ENCODE data around the gene ACOX2. TPM values are rescaled to one million over a fixed set of nuclear protein-coding genes. Genes with fewer than 3 reads are reported as not detected.

ACOX2 gene
- total and polyA plus RNA-seq, 2 experiments from 2014 or later: 7.5 to 23.6 TPM

DNA sequence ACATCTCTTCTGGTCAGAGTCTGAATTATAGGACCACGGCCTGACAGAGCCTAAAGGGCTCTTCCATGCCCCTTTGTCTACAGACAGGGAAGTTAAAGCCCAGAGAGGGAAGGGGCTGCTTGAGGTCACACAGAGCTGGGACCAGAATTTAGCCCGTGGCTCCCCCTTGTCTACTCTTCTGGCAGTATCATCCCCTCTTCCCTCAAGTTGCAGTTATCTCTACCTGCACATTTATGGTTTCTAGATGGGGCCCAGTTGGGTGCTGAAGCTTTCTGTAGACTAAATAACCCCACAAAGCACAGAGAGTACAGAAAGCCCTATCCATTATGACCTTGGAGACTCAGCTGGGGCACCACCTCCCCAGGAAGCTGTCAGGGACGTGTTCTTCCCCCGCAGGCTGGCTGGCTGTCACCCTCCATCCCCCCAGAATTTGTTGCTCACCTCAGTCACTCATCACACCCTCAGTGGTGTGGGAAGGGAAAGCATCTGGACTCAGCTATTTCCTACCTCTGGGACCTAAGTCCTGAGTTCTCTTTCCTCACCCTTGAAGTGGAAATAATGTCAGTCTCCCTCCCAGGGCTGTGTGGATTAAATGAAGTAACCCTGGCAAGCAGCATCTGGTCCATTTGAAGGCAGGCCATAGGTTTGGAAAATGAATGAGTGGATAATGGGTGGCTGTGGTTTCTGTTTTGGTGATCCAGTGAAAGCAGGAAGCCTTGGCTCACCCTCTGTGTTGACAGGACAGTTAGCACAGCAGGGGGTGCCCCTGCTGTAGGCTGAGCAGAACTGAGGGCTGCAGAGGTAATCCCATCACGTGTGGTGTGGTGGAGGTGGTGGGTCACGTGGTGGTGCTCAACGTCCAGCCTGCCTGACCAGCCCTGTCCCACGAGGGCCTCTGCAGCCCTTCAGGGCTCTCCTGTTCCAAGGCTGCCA is 16.3 kb downstream of the ACOX2 start:
- Histone ChIP-seq H3K36me3 (ENCODE audit: low read depth) (peaks cover 8% of the 10 kb centered on the region; the same call in 1 of the 2 replicates), H3K9me2 (ENCODE audit: insufficient read depth) (no peaks in the 10 kb centered on the region), H4K20me1 (ENCODE audit: insufficient read depth) (no peaks in the 10 kb centered on the region), H3K9me3 (ENCODE audit: low read depth) (no peaks in the 10 kb centered on the region), H3K9ac (no peak overlapping the region), H3K27ac (no peak overlapping the region), H3K4me3 (no peak overlapping the region), H3K27me3 (replicated peaks; ENCODE audit: insufficient read depth) (no peaks in the 10 kb centered on the region), H3K4me2 (ENCODE audit: unreplicated experiment) (no peak overlapping the region), H3K79me2 (ENCODE audit: insufficient read depth) (no peaks in the 10 kb centered on the region), H3F3A (ENCODE audit: insufficient read depth) (no peaks in the 10 kb centered on the region), H3K4me1 (ENCODE audit: insufficient read depth) (no peaks in the 10 kb centered on the region), H2AFZ (no peak overlapping the region)
- peak; percentile 36 for DNase-seq
- in situ Hi-C loops (cut with MboI): no loop called here
- TF ChIP-seq EZH2 (IDR thresholded peaks at IDR 0.05; ENCODE audit: insufficient read depth, poor library complexity, severe bottlenecking): no peak
- no peak for TF ChIP-seq EZH2phosphoT487 (IDR thresholded peaks at IDR 0.05; ENCODE audit: insufficient read depth, low read depth)
- WGBS, 2 experiments (ENCODE audit: low coverage in 1 of 2, low lambda C conversion rate in 2 of 2, missing lambda C conversion rate in 2 of 2): 41 to 48% methylated on average over 8 of the region's 8 CpGs

DNA sequence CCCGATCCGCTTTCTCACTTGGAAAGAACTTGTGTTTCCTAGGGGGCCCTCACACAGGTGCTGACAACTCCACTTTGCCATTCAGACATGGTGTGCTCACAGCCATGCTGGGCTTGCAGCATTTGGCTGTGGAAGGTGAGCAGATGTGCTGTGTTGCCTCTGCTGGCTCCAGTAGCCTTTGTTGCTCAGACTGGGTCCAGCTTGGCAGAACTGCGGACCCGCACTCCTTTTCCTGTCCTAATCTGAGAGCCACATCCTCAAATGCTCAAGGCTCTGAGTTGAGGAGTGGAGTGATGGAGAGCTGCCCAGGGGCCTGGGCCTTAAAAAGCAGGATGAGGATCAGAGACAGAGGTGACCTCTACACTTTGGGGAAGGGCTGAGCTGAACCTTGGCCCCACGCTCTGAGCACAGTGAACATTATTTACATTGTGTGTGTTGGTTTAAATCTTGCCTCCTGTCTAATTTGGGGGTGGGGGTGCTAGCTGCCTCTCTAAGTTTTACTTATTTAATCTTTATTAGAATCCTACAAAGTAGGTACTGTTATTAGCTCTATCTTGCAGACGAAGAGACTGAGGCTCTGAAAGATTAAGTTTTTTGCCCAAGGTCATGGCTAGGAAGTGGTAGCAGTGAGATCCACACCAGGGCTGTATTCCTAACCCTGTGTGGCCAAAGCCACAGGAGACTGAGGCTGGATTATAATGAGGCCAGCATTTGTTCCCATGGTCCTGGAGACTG is 17.2 kb downstream of the ACOX2 start:
- H3K4me2 ChIP-seq (ENCODE audit: unreplicated experiment): no peak overlapping the region
- no peaks in the 10 kb centered on the region for H3K27me3 ChIP-seq (replicated peaks; ENCODE audit: insufficient read depth)
- H3K9me3 ChIP-seq (ENCODE audit: low read depth): no peaks in the 10 kb centered on the region
- H3K79me2 ChIP-seq (ENCODE audit: insufficient read depth): no peaks in the 10 kb centered on the region
- 86 to 93% methylated on average over 6 of the region's 6 CpGs for WGBS, 2 experiments (ENCODE audit: low coverage in 1 of 2, low lambda C conversion rate in 2 of 2, missing lambda C conversion rate in 2 of 2)
- H4K20me1 ChIP-seq (ENCODE audit: insufficient read depth): no peaks in the 10 kb centered on the region
- no peak overlapping the region for H3K4me3 ChIP-seq
- H3K9me2 ChIP-seq (ENCODE audit: insufficient read depth): no peaks in the 10 kb centered on the region
- peaks cover 8% of the 10 kb centered on the region; the same call in 1 of the 2 replicates for H3K36me3 ChIP-seq (ENCODE audit: low read depth)
- no peaks in the 10 kb centered on the region for H3F3A ChIP-seq (ENCODE audit: insufficient read depth)
- in situ Hi-C loops (cut with MboI): no loop called here
- TF ChIP-seq EZH2 (IDR thresholded peaks at IDR 0.05; ENCODE audit: insufficient read depth, poor library complexity, severe bottlenecking) (no peak), EZH2phosphoT487 (IDR thresholded peaks at IDR 0.05; ENCODE audit: insufficient read depth, low read depth) (no peak)
- H3K27ac ChIP-seq: no peak overlapping the region
- no peak overlapping the region for H3K9ac ChIP-seq
- no peaks in the 10 kb centered on the region for H3K4me1 ChIP-seq (ENCODE audit: insufficient read depth)
- no peak overlapping the region for H2AFZ ChIP-seq
- no peak for DNase-seq

DNA sequence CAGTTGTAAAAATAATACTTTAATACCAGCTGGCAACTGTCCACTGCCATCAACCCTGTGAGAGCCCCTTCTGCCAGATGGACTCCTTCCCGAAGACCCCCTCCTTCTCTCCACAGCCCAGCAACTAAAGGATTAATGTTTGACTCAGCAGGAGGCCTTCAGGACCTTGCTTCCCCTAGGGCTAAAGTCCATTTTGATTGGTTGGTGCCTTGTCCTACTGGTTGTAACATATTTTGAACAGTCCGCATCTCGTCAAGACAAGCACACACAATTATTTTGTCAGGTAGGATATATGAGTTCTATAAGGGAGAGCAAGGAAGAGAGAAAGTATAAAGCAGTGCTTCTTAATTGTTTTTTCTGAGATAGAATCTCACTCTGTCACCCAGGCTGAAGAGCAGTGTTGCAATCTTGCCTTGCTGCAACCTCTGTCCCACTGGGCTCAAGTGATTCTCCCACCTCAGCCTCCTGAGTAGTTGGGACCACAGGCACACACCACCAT is 18.6 kb downstream of the ACOX2 start:
- in situ Hi-C loops (cut with MboI): no loop called here
- no peaks in the 10 kb centered on the region for H3K27me3 ChIP-seq (replicated peaks; ENCODE audit: insufficient read depth)
- no peaks in the 10 kb centered on the region for H4K20me1 ChIP-seq (ENCODE audit: insufficient read depth)
- no peak overlapping the region for H3K27ac ChIP-seq
- H3K79me2 ChIP-seq (ENCODE audit: insufficient read depth): no peaks in the 10 kb centered on the region
- WGBS, 2 experiments (ENCODE audit: low coverage in 1 of 2, low lambda C conversion rate in 2 of 2, missing lambda C conversion rate in 2 of 2): 64% methylated on average over 3 of the region's 3 CpGs
- no peak overlapping the region for H3K4me3 ChIP-seq
- H3K9ac ChIP-seq: no peak overlapping the region
- TF ChIP-seq EZH2 (IDR thresholded peaks at IDR 0.05; ENCODE audit: insufficient read depth, poor library complexity, severe bottlenecking) (no peak), EZH2phosphoT487 (IDR thresholded peaks at IDR 0.05; ENCODE audit: insufficient read depth, low read depth) (no peak)
- H3K4me2 ChIP-seq (ENCODE audit: unreplicated experiment): no peak overlapping the region
- H3K4me1 ChIP-seq (ENCODE audit: insufficient read depth): no peaks in the 10 kb centered on the region
- 0 out of 2 replicates have a peak, but pooled peaks cover 4% of the 10 kb centered on the region for H3K36me3 ChIP-seq (ENCODE audit: low read depth)
- H3K9me3 ChIP-seq (ENCODE audit: low read depth): no peaks in the 10 kb centered on the region
- H2AFZ ChIP-seq: no peak overlapping the region
- DNase-seq: no peak
- H3K9me2 ChIP-seq (ENCODE audit: insufficient read depth): no peaks in the 10 kb centered on the region
- no peaks in the 10 kb centered on the region for H3F3A ChIP-seq (ENCODE audit: insufficient read depth)

DNA sequence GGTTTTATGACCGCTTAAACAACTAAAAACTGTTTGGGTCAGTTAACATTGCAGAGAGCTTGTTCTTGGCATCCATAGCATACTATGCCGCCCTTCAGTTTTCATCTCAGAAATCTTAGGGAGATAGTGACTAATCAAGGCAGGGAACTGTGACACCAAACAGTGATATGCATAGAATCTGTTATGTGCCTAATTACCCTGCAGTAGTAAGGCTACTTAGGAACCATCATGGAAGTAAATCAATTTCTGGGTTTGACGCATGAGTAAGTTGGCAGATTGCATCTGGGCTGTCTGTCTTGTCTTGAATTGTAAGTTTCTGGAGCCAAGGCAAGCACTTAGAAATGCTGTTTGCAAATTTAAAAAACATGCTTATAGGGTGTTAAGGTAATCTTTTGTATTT is 22.6 kb downstream of the ACOX2 start:
- Histone ChIP-seq H3K36me3 (ENCODE audit: low read depth) (no peaks in the 10 kb centered on the region), H3K9me2 (ENCODE audit: insufficient read depth) (no peaks in the 10 kb centered on the region), H3K27ac (no peak overlapping the region), H3F3A (ENCODE audit: insufficient read depth) (no peaks in the 10 kb centered on the region), H3K9me3 (ENCODE audit: low read depth) (no peaks in the 10 kb centered on the region), H3K9ac (no peak overlapping the region), H3K27me3 (replicated peaks; ENCODE audit: insufficient read depth) (no peaks in the 10 kb centered on the region), H3K79me2 (ENCODE audit: insufficient read depth) (no peaks in the 10 kb centered on the region), H3K4me2 (ENCODE audit: unreplicated experiment) (no peak overlapping the region), H4K20me1 (ENCODE audit: insufficient read depth) (no peaks in the 10 kb centered on the region), H3K4me3 (no peak overlapping the region), H2AFZ (no peak overlapping the region), H3K4me1 (ENCODE audit: insufficient read depth) (no peaks in the 10 kb centered on the region)
- in situ Hi-C loops (cut with MboI): no loop called here
- TF ChIP-seq EZH2phosphoT487 (IDR thresholded peaks at IDR 0.05; ENCODE audit: insufficient read depth, low read depth) (no peak), EZH2 (IDR thresholded peaks at IDR 0.05; ENCODE audit: insufficient read depth, poor library complexity, severe bottlenecking) (no peak)
- no peak for DNase-seq
- WGBS, 2 experiments (ENCODE audit: low coverage in 1 of 2, low lambda C conversion rate in 2 of 2, missing lambda C conversion rate in 2 of 2): 96 to 98% methylated on average over 3 of the region's 3 CpGs
